Calu3 (cell line): ENCODE data around the gene FBXO42. TPM values are rescaled to one million over a fixed set of nuclear protein-coding genes. Genes with fewer than 3 reads are reported as not detected.
"Not testable (repeated sequence)": the region's sequence is repeated elsewhere in the genome, so short reads cannot be mapped to it uniquely, and the experiment has no call there.

Source experiments
- BruUV-seq: library from RNA; stranded (reverse); fragments of 400-500 nt; replicated peaks from 2 replicates; lab custom pipeline; 2021; lab: Mats Ljungman, UMichigan
- CTCF ChIA-PET: fragments of 300-600 bp; sonication (Branson Sonifier 250); formaldehyde crosslinking; loops from one replicate; lab custom pipeline; 2022; ENCODE audit warnings: antibody characterized with exemption; lab: Charles Lee
- DNase-seq: peaks from one replicate; pipeline ENCODE4 v3.0.0; 2022
- H3K27ac Mint-ChIP-seq: one replicate; pipeline ENCODE4 v1.8.0; 2022; ENCODE audit warnings: mixed read lengths; ENCODE audit not compliant: unreplicated experiment
- H3K27me3 Mint-ChIP-seq: one replicate; pipeline ENCODE4 v1.8.0; 2022; ENCODE audit warnings: mixed read lengths; ENCODE audit not compliant: unreplicated experiment
- H3K36me3 Mint-ChIP-seq: one replicate; pipeline ENCODE4 v1.8.0; 2022; ENCODE audit warnings: mild to moderate bottlenecking, moderate library complexity, mixed read lengths; ENCODE audit not compliant: insufficient read depth, unreplicated experiment
- H3K4me1 Mint-ChIP-seq: one replicate; pipeline ENCODE4 v1.8.0; 2022; ENCODE audit warnings: mild to moderate bottlenecking, low read depth, mixed read lengths; ENCODE audit not compliant: unreplicated experiment
- H3K4me3 Mint-ChIP-seq: one replicate; pipeline ENCODE4 v1.8.0; 2022; ENCODE audit warnings: mild to moderate bottlenecking, low read depth, moderate library complexity, mixed read lengths; ENCODE audit not compliant: unreplicated experiment
- H3K9me3 Mint-ChIP-seq: one replicate; pipeline ENCODE4 v1.8.0; 2022; ENCODE audit warnings: low read depth, mixed read lengths; ENCODE audit not compliant: unreplicated experiment
- intact Hi-C: fragments of 100-400 bp; cut with micrococcal nuclease; formaldehyde crosslinking; loops from one replicate; pipeline ENCODE4 v1.10.0; 2022; ENCODE audit not compliant: unreplicated experiment
- total RNA-seq: library from RNA; stranded (reverse); gene quantifications from 2 replicates; pipeline ENCODE4 v1.2.3, GENCODE V29; 2022
- TF ChIP-seq, protein P1 (sequence below): fragments of 200-600 bp; IDR thresholded peaks from one replicate; pipeline ENCODE4 v1.8.0; 2022; ENCODE audit warnings: antibody characterized with exemption; ENCODE audit not compliant: unreplicated experiment

FBXO42 gene
- total RNA-seq, 1 experiment from 2014 or later: 10.6 TPM

DNA sequence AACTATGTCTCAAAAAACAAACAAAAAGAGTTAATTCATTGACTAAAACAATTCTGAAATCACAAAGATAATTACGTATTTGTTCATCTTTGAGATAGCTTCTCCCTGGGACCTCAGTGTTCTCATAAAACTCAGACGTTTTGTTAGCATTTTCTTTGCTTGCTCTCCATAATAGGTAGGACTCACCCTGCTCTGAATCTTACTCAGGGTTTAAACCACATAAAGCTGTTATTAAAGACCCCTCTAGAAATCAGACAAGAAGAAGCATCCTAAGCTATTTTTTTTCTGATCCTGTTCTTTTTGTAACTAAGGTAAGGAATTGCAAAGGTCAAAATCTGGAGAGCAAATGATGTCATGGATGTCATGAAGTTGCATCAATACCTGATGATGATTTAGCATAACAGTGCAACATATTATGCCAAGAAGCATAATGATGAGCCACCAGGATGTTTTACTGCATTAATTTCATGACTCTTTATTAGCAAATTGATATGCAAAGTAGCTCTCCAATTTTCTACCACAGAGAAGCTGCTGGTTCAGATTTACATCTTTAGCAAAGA lies 2.4 kb downstream of the FBXO42 start:
- no peak overlapping the region for H3K27ac Mint-ChIP-seq
- CTCF ChIA-PET: interaction anchor here (1.4 kb wide), 1 partner anchor 13 kb away, joined by 10 read pairs; no protein-coding TSS in a partner anchor
- no peak overlapping the region for H3K4me3 Mint-ChIP-seq
- no peaks in the 10 kb centered on the region for H3K9me3 Mint-ChIP-seq
- H3K27me3 Mint-ChIP-seq: no peaks in the 10 kb centered on the region
- H3K4me1 Mint-ChIP-seq: peaks cover 10% of the 10 kb centered on the region
- H3K36me3 Mint-ChIP-seq: peaks cover 21% of the 10 kb centered on the region
- TF ChIP-seq, protein P1, sequence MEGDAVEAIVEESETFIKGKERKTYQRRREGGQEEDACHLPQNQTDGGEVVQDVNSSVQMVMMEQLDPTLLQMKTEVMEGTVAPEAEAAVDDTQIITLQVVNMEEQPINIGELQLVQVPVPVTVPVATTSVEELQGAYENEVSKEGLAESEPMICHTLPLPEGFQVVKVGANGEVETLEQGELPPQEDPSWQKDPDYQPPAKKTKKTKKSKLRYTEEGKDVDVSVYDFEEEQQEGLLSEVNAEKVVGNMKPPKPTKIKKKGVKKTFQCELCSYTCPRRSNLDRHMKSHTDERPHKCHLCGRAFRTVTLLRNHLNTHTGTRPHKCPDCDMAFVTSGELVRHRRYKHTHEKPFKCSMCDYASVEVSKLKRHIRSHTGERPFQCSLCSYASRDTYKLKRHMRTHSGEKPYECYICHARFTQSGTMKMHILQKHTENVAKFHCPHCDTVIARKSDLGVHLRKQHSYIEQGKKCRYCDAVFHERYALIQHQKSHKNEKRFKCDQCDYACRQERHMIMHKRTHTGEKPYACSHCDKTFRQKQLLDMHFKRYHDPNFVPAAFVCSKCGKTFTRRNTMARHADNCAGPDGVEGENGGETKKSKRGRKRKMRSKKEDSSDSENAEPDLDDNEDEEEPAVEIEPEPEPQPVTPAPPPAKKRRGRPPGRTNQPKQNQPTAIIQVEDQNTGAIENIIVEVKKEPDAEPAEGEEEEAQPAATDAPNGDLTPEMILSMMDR: no peak
- no peak for DNase-seq
- BruUV-seq: no TSS peak
- intact Hi-C loops: no loop called here

DNA sequence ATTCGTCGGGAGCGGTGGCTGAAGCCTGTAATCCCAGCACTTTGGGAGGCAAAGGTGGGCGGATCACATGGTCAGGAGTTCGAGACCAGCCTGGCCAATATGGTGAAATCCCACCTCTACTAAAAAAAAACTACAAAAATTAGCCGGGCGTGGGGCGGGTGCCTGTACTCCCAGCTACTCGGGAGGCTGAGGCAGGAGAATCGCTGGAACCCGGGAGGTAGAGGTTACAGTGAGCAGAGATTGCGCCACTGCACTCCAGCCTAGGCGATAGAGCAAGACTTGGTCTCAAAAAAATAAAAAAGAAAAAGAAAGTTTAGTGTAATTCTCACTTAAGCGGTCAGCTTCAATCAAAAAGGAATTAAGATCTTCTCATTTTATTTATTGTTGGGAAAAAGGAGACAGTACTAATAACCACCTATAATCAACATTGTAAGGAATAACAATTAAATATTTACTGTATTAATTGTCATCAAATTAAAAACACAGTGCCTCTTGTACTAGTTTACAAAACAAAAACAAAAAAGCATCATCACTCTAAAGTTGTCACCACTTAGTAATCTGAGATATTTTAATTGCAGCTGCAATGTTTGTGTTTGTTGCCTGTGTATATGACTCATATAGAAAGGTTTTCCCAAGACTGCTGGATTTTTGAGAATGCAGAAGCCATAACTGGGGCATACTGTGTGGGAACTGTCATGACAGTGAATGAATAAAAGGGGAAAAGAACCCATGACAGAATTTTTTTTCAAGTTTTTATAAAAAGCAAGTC lies 3.7 kb downstream of the FBXO42 start:
- Mint-ChIP-seq H3K4me3 (no peak overlapping the region), H3K36me3 (peaks cover 21% of the 10 kb centered on the region), H3K9me3 (no peaks in the 10 kb centered on the region), H3K4me1 (peaks cover 10% of the 10 kb centered on the region), H3K27me3 (no peaks in the 10 kb centered on the region), H3K27ac (no peak overlapping the region)
- no peak for DNase-seq
- TF ChIP-seq, protein P1: no peak
- intact Hi-C loops: no loop called here
- CTCF ChIA-PET: interaction anchor here (0.6 to 0.8 kb wide), 2 partner anchors 15 to 40 kb away, joined by 3 to 5 read pairs; no protein-coding TSS in a partner anchor
- no TSS peak for BruUV-seq

DNA sequence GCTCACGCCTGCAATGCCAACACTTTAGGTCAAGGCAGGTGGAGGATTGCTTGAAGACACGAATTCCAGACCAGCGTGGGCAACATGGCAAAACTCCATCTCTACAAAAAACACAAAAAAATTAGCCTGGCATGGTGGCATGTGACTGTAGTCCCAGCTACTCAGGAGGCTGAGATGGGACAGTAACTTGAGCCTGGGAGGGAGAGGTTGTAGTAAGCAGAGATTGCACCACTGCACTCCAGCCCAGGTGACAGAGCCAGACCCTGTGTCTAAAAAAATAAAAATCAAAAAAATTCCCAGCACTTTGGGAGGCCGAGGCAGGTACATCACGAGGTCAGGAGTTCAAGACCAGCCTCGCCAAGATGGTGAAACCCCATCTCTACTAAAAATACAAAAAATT lies 9.0 kb downstream of the FBXO42 start:
- H3K36me3 Mint-ChIP-seq, BruUV-seq, H3K9me3 Mint-ChIP-seq, H3K27me3 Mint-ChIP-seq, DNase-seq, H3K4me1 Mint-ChIP-seq, H3K4me3 Mint-ChIP-seq, intact Hi-C loops, H3K27ac Mint-ChIP-seq: not testable (repeated sequence)
- CTCF ChIA-PET: interaction anchor here (0.7 kb wide), 1 partner anchor 49 kb away, joined by 3 read pairs; no protein-coding TSS in a partner anchor

DNA sequence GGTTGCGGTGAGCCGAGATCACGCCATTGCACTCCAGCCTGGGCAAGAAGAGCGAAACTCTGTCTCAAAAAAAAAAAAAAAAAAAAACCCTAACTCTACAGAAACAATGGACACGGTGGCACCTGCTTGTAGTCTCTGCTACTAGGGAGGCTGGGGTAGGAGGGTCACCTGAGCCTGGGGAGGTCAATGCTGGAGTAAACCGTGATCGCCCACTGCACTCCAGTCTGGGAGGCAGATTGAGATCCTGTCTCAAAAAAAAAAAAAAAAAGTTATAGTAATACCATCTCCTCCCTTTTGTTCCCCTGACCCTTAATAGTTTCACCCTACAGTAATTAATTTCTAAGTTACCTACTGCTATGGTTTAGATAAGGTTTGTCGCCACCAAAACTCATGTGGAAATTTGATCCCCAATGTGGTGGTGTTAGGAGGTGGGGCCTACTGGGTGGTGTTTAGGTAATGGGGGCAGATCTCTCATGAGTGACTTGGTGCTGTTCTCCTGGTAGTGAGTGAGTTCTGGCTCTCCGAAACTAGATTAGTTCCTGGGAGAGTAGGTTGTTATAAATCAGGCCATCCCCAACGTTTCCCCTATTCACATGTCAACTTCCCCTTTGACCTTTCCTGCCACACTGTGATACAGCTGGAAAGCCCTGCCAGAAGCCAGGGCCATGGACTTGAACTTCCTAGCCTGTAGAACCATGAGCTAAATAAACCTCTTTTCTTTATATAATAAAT lies 9.8 kb downstream of the FBXO42 start:
- Mint-ChIP-seq H3K4me1 (no peaks in the 10 kb centered on the region), H3K9me3 (no peaks in the 10 kb centered on the region), H3K36me3 (no peaks in the 10 kb centered on the region), H3K27ac (no peak overlapping the region), H3K4me3 (no peak overlapping the region), H3K27me3 (no peaks in the 10 kb centered on the region)
- no TSS peak for BruUV-seq
- intact Hi-C loops: no loop called here
- CTCF ChIA-PET: interaction anchor here (0.7 kb wide), 1 partner anchor 49 kb away, joined by 7 read pairs; no protein-coding TSS in a partner anchor
- TF ChIP-seq, protein P1: no peak
- no peak for DNase-seq
